22Rv1 (cell line): Measurements from ENCODE around the gene PLXNA4.

Source experiments
- ZFX ChIP-seq: fragments of 450-650 bp; IDR thresholded peaks from 2 replicates; pipeline ENCODE4 v1.6.1; 2017; ENCODE audit warnings: antibody characterized with exemption, borderline replicate concordance
- TF ChIP-seq, protein P1 (sequence below): fragments of 450-650 bp; IDR thresholded peaks from 2 replicates; pipeline ENCODE4 v1.5.1; 2017; ENCODE audit warnings: mild to moderate bottlenecking

DNA sequence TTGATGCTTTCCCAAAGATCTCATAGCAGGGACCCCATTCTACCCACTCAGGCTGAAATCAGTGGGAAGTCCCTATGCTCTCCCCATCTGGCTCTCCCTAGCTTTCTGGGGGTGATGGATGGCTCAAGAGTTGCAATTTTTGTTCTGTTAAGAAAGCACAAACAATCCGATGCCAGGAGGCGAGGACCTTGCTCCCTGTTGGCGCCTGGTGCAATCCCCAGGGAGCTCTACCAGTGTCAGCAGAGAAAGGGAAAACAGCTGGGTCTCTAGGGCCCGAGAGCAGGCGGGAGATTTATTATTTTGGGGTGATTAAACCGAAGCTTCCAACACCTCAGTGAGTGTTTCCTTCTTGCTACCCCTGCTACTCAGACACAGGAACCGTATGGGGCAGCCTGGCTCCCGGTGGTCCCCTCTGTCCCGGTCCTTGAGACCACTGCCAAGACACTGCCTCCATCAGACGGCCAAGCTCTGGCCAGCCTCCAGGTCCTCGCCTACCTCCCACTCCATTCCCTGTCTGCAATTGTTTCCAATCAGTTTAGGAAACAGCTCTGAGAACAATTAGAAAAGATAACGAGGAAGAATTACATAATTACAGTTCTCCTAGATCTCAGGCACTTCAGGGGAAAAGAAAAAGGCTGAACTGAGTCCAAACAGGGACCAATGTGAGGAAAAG, 147.9 kb downstream of the PLXNA4 start:
- TF ChIP-seq, protein P1, sequence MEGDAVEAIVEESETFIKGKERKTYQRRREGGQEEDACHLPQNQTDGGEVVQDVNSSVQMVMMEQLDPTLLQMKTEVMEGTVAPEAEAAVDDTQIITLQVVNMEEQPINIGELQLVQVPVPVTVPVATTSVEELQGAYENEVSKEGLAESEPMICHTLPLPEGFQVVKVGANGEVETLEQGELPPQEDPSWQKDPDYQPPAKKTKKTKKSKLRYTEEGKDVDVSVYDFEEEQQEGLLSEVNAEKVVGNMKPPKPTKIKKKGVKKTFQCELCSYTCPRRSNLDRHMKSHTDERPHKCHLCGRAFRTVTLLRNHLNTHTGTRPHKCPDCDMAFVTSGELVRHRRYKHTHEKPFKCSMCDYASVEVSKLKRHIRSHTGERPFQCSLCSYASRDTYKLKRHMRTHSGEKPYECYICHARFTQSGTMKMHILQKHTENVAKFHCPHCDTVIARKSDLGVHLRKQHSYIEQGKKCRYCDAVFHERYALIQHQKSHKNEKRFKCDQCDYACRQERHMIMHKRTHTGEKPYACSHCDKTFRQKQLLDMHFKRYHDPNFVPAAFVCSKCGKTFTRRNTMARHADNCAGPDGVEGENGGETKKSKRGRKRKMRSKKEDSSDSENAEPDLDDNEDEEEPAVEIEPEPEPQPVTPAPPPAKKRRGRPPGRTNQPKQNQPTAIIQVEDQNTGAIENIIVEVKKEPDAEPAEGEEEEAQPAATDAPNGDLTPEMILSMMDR, result no peak
- TF ChIP-seq ZFX, result no peak
